MCF 10A (cell line): ENCODE measurements around the gene GALNS. TPM values are rescaled to one million over a fixed set of nuclear protein-coding genes. Genes with fewer than 3 reads are reported as not detected.

ENCODE experiments used
- BruUV-seq: library from RNA; stranded (reverse); fragments of 400-500 nt; replicated peaks from 2 replicates; lab custom pipeline; 2021; lab: Mats Ljungman, UMichigan
- CTCF ChIA-PET: fragments of 300-600 bp; sonication (Branson Sonifier 250); formaldehyde crosslinking; extraction: SDS; loops from one replicate; lab custom pipeline; 2021; ENCODE audit warnings: antibody characterized with exemption, inconsistent platforms; lab: Yijun Ruan, JAX
- POLR2A ChIA-PET: fragments of 300-600, 350-650 bp; sonication (Branson Sonifier 250); formaldehyde crosslinking; extraction: SDS; loops from one replicate; lab custom pipeline; 2020; ENCODE audit warnings: antibody characterized with exemption, inconsistent platforms; lab: Yijun Ruan, JAX
- DNase-seq: peaks from one replicate; pipeline ENCODE4 v3.0.0-alpha.2; 2018; ENCODE audit not compliant: unreplicated experiment
- H3K27ac Mint-ChIP-seq: one replicate; pipeline ENCODE4 v1.8.0; 2022; ENCODE audit warnings: mild to moderate bottlenecking, low read depth, mixed read lengths; ENCODE audit not compliant: unreplicated experiment
- H3K27me3 Mint-ChIP-seq: one replicate; pipeline ENCODE4 v1.8.0; 2022; ENCODE audit warnings: mixed read lengths; ENCODE audit not compliant: insufficient read depth, unreplicated experiment
- H3K36me3 Mint-ChIP-seq: one replicate; pipeline ENCODE4 v1.8.0; 2022; ENCODE audit warnings: mild to moderate bottlenecking, moderate library complexity, mixed read lengths; ENCODE audit not compliant: insufficient read depth, unreplicated experiment
- H3K4me1 Mint-ChIP-seq: one replicate; pipeline ENCODE4 v1.8.0; 2022; ENCODE audit warnings: mixed read lengths; ENCODE audit not compliant: insufficient read depth, unreplicated experiment
- H3K4me3 Mint-ChIP-seq: one replicate; pipeline ENCODE4 v1.8.0; 2022; ENCODE audit warnings: mild to moderate bottlenecking, moderate library complexity, mixed read lengths; ENCODE audit not compliant: unreplicated experiment
- H3K9me3 Mint-ChIP-seq: one replicate; pipeline ENCODE4 v1.8.0; 2022; ENCODE audit warnings: mixed read lengths; ENCODE audit not compliant: unreplicated experiment
- intact Hi-C: fragments of 100-400 bp; cut with micrococcal nuclease; formaldehyde crosslinking; loops from 2 replicates; pipeline ENCODE4 v1.14.1; 2022
- total RNA-seq: library from RNA; stranded (reverse); gene quantifications from 2 replicates; pipeline ENCODE4 v1.2.3, GENCODE V29; 2022
- TF ChIP-seq, protein P1 (sequence below): fragments of 200-600 bp; IDR thresholded peaks from one replicate; pipeline ENCODE4 v1.8.0; 2022; ENCODE audit warnings: antibody characterized with exemption, mild to moderate bottlenecking; ENCODE audit not compliant: unreplicated experiment

Gene GALNS
- total RNA-seq, 1 experiment from 2014 or later = 26.0 TPM

DNA sequence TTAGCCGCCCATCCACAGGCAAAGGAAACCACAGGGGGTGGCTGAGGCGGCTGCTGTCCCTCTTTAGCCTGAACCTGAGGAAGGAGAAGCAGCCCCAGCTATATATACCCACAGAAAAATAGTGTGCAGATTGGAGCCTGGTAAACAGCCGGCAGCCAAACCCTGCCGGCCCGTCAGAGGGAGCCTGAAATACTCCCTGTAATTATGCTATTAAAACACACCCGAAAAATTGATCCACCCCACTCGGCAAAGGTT, 78.5 kb downstream of the GALNS start:
- intact Hi-C loops = no loop called here
- POLR2A ChIA-PET = no interaction called here
- H3K27ac Mint-ChIP-seq = no peak overlapping the region
- no TSS peak for BruUV-seq
- no peak for DNase-seq
- TF ChIP-seq, protein P1, sequence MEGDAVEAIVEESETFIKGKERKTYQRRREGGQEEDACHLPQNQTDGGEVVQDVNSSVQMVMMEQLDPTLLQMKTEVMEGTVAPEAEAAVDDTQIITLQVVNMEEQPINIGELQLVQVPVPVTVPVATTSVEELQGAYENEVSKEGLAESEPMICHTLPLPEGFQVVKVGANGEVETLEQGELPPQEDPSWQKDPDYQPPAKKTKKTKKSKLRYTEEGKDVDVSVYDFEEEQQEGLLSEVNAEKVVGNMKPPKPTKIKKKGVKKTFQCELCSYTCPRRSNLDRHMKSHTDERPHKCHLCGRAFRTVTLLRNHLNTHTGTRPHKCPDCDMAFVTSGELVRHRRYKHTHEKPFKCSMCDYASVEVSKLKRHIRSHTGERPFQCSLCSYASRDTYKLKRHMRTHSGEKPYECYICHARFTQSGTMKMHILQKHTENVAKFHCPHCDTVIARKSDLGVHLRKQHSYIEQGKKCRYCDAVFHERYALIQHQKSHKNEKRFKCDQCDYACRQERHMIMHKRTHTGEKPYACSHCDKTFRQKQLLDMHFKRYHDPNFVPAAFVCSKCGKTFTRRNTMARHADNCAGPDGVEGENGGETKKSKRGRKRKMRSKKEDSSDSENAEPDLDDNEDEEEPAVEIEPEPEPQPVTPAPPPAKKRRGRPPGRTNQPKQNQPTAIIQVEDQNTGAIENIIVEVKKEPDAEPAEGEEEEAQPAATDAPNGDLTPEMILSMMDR = no peak
- no peaks in the 10 kb centered on the region for H3K9me3 Mint-ChIP-seq
- H3K36me3 Mint-ChIP-seq = peaks cover 11% of the 10 kb centered on the region
- CTCF ChIA-PET = interaction anchor here (0.7 to 1.2 kb wide), 2 partner anchors 41 to 60 kb away, joined by 4 read pairs; no protein-coding TSS in a partner anchor
- H3K27me3 Mint-ChIP-seq = no peaks in the 10 kb centered on the region
- H3K4me1 Mint-ChIP-seq = peaks cover 26% of the 10 kb centered on the region
- H3K4me3 Mint-ChIP-seq = no peak overlapping the region

DNA sequence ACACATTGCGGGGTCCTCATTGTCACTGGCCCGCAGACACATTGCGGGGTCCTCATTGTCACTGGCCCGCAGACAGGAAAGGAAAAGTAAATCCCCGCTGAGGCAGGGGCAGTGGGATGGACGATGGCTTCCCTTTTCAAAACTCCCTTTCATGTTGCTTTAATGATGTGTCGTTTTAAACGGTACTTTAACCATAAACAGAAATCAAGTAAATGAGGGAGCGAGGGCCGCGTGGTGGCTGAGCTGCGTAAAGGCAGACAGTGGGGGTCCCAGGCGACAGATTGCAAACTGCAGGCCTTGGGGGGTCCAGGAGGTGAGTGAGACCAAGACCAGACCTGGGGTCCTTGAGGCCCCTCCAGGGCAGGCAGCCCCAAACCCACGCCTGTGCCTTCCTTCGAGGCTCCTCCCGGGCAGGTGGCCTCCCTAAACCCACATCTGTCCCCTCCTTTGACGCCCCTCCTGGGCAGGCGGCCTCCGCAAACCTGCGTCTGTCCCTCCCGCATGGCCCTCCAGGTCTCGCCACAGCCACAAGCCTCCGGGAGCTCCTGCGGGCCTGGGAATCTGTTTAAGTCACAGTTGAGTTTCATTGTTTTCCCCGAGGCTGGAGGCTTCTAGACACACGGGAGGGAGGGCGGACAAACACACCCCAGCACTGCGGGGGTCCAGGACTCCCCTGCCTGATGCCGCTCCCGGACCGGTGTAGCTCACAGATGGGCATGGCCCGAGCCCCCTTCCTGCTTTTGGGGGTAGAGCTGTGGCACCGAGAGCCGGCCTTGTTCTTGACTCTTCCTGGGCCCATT, 79.1 kb downstream of the GALNS start:
- no TSS peak for BruUV-seq
- TF ChIP-seq, protein P1 = no peak
- CTCF ChIA-PET = interaction anchor here (0.6 to 1.2 kb wide), 3 partner anchors 40 to 270 kb away, joined by 3 to 4 read pairs (median 4); no protein-coding TSS in a partner anchor
- DNase-seq = no peak
- Mint-ChIP-seq H3K27ac (no peak overlapping the region), H3K27me3 (no peaks in the 10 kb centered on the region), H3K4me3 (no peak overlapping the region), H3K9me3 (no peaks in the 10 kb centered on the region), H3K4me1 (peaks cover 21% of the 10 kb centered on the region), H3K36me3 (peaks cover 11% of the 10 kb centered on the region)
- intact Hi-C loops = no loop called here
- POLR2A ChIA-PET = no interaction called here

DNA sequence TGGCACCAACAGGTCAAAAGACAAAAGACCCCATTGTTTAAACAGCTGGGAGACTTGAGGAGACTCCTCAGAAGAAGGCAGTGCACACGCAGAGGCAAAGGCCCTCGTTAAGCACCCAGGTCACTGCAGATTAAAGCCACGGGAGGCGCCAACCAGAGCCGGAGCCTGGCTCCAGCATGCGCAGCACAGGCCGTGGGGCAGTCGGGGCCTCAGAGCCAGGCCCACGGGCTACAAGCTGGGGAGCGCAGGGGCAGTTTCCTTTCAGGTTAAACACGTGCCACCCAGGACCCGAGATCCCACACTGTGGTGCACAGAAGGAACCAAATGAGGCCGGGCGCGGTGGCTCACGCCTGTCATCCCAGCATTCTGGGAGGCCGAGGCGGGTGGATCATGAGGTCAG, 80.9 kb downstream of the GALNS start:
- H3K27ac Mint-ChIP-seq = no peak overlapping the region
- no peak overlapping the region for H3K4me3 Mint-ChIP-seq
- peaks cover 10% of the 10 kb centered on the region for H3K4me1 Mint-ChIP-seq
- TF ChIP-seq, protein P1 = no peak
- no peak for DNase-seq
- no peaks in the 10 kb centered on the region for H3K27me3 Mint-ChIP-seq
- CTCF ChIA-PET = interaction anchor here (0.6 to 0.7 kb wide), 2 partner anchors 23 to 513 kb away, joined by 3 to 6 read pairs; no protein-coding TSS in a partner anchor
- no peaks in the 10 kb centered on the region for H3K9me3 Mint-ChIP-seq
- no TSS peak for BruUV-seq
- peaks cover 17% of the 10 kb centered on the region for H3K36me3 Mint-ChIP-seq
- intact Hi-C loops = no loop called here
- POLR2A ChIA-PET = no interaction called here

DNA sequence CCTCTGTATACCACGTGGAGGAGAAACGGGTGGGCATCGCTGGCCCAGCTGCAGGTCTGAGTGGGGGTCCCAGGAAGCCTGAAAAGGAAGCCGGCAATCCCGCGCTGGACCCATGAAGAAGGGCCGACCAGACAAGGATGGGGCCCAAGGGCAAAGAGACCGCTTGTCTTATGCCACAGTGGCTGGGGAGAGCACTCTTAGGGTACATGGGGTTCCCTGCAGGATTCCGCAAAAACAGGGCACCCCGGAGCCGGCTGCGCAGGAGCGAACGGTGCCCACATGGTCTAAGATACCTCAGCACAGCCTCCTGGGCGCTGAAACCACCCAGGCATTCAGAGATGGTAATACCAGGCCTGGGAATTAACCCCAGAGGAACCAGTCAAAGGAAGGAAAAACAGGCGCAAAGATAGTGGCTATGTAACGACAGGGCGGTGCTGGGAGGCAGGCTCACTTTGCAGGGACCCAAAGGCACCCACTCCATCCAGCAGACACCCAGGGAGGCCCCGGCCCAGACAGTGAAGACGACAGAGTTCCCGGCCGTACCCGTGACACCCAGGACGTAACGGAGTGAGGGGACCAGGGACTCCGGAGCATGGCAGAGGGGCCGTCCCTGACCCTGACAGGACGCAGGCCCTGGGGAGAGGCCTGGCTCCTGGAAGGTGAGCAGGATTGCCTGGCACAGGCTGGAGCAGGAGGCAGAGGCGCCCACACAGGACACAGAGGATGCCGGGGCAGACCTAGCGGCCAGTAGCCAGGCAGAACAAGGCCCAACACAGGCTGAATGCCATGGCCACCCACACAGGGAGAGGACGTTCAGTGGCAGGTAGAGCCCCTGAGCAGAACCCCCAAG, 82.0 kb downstream of the GALNS start:
- H3K9me3 Mint-ChIP-seq = no peaks in the 10 kb centered on the region
- TF ChIP-seq, protein P1 = no peak
- BruUV-seq = no TSS peak
- ChIA-PET POLR2A (no interaction called here), CTCF (interaction anchor here (1.1 to 4.2 kb wide), 2 partner anchors 8 to 38 kb away, joined by 3 to 19 read pairs; no protein-coding TSS in a partner anchor)
- peaks cover 20% of the 10 kb centered on the region for H3K4me1 Mint-ChIP-seq
- H3K4me3 Mint-ChIP-seq = no peak overlapping the region
- no peaks in the 10 kb centered on the region for H3K27me3 Mint-ChIP-seq
- no peak for DNase-seq
- H3K27ac Mint-ChIP-seq = no peak overlapping the region
- intact Hi-C loops = no loop called here
- peaks cover 17% of the 10 kb centered on the region for H3K36me3 Mint-ChIP-seq
